ENCODE results near the gene PDE7B. TPM values are rescaled to one million over a fixed set of nuclear protein-coding genes. Genes with fewer than 3 reads are reported as not detected.

The PDE7B gene
- polyA plus RNA-seq, 1 of the 3 experiments (the other 2 are of a cell fraction), result 1.9 TPM

DNA sequence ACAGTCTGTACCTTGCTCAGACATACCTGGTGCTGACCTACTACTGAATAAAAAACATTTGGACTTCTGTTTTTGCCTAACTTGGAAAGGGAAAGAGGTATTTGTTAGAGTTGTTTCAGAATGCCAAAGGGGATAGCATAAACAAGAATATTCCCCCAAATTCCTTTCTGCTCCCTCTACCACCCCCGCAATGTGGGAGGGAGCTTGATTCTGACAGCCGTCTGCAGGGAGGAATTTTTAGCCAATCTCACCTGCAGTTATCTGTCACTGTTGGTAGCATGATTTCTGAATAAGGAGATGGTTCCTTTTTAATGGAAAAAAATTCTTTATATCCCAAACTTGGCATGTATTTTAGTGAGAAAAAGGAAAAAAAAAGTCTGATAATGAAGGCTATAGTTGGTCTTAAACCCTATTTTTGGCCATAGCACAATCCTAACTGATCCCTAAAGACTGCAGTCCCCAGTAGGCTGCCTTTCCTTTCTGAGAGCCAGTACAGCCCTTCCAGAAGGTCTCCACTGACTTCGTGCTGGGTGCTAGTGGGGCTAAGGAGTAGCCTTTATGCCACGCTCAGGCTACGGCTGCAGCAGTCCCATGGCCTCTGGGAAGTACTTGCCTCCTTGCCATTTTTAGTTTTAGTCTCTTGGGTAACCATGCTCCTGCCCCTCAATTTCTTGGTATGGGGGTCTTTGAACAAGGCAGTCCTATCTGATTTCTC lies 13.6 kb upstream of the PDE7B start:
- H3K4me3 ChIP-seq (ENCODE audit: low read depth in 2 of 2, low read length in 1 of 2), result no peak overlapping the region
- H3K9me3 ChIP-seq, result no peaks in the 10 kb centered on the region
- no peak overlapping the region for H3K9ac ChIP-seq
- H3K27ac ChIP-seq (ENCODE audit: low read depth in 2 of 2, low read length in 1 of 2), result no peak overlapping the region
- 97% methylated on average over 2 of the region's 5 CpGs for WGBS (ENCODE audit: low lambda C conversion rate)
- H3K36me3 ChIP-seq (replicated peaks in 1 of 2; ENCODE audit: control insufficient read depth in 1 of 2, insufficient read depth in 2 of 2, low read length in 1 of 2), result no peaks in the 10 kb centered on the region
- no peaks in the 10 kb centered on the region for H3F3A ChIP-seq (replicated peaks; ENCODE audit: insufficient read depth)
- no peaks in the 10 kb centered on the region for H3K27me3 ChIP-seq (ENCODE audit: insufficient read depth)
- TF ChIP-seq TEAD4 (IDR thresholded peaks at IDR 0.05; ENCODE audit: borderline replicate concordance, insufficient read depth), result no peak
- no peak for TF ChIP-seq MXI1 (IDR thresholded peaks at IDR 0.05; ENCODE audit: low read depth, low read length)
- TF ChIP-seq, protein P1, sequence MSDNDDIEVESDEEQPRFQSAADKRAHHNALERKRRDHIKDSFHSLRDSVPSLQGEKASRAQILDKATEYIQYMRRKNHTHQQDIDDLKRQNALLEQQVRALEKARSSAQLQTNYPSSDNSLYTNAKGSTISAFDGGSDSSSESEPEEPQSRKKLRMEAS (IDR thresholded peaks at IDR 0.05; ENCODE audit: low read depth), result no peak
- TF ChIP-seq RXRA (IDR thresholded peaks at IDR 0.05; ENCODE audit: borderline replicate concordance, low read depth), result no peak
- TF ChIP-seq FOSL2 (IDR thresholded peaks at IDR 0.05; ENCODE audit: borderline replicate concordance, low read depth), result no peak
- TF ChIP-seq FOXJ3 (CRISPR knock-in tag; IDR thresholded peaks at IDR 0.05), result no peak
- no peak for TF ChIP-seq ELF1 (IDR thresholded peaks at IDR 0.05)
- TF ChIP-seq, protein P2, sequence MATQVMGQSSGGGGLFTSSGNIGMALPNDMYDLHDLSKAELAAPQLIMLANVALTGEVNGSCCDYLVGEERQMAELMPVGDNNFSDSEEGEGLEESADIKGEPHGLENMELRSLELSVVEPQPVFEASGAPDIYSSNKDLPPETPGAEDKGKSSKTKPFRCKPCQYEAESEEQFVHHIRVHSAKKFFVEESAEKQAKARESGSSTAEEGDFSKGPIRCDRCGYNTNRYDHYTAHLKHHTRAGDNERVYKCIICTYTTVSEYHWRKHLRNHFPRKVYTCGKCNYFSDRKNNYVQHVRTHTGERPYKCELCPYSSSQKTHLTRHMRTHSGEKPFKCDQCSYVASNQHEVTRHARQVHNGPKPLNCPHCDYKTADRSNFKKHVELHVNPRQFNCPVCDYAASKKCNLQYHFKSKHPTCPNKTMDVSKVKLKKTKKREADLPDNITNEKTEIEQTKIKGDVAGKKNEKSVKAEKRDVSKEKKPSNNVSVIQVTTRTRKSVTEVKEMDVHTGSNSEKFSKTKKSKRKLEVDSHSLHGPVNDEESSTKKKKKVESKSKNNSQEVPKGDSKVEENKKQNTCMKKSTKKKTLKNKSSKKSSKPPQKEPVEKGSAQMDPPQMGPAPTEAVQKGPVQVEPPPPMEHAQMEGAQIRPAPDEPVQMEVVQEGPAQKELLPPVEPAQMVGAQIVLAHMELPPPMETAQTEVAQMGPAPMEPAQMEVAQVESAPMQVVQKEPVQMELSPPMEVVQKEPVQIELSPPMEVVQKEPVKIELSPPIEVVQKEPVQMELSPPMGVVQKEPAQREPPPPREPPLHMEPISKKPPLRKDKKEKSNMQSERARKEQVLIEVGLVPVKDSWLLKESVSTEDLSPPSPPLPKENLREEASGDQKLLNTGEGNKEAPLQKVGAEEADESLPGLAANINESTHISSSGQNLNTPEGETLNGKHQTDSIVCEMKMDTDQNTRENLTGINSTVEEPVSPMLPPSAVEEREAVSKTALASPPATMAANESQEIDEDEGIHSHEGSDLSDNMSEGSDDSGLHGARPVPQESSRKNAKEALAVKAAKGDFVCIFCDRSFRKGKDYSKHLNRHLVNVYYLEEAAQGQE (IDR thresholded peaks at IDR 0.05; ENCODE audit: low read depth, low read length), result no peak
- no peak for TF ChIP-seq EP300 (IDR thresholded peaks at IDR 0.05; ENCODE audit: borderline replicate concordance in 1 of 2, low read depth in 1 of 2, low read length in 1 of 2)
- POLR2A ChIA-PET, result no interaction called here
- H2AFZ ChIP-seq (ENCODE audit: low read depth), result no peak overlapping the region
- DNase-seq, result no peak
- no peaks in the 10 kb centered on the region for H3K9me2 ChIP-seq
- no peaks in the 10 kb centered on the region for H4K20me1 ChIP-seq (ENCODE audit: insufficient read depth)
- H3K4me1 ChIP-seq (ENCODE audit: control insufficient read depth in 1 of 2, insufficient read depth in 2 of 2, low read depth in 1 of 2, low read length in 1 of 2), result no peaks in the 10 kb centered on the region
- H3K79me2 ChIP-seq (ENCODE audit: insufficient read depth), result no peaks in the 10 kb centered on the region
- H3K4me2 ChIP-seq, result no peak overlapping the region
- CTCF ChIA-PET, result no interaction called here

DNA sequence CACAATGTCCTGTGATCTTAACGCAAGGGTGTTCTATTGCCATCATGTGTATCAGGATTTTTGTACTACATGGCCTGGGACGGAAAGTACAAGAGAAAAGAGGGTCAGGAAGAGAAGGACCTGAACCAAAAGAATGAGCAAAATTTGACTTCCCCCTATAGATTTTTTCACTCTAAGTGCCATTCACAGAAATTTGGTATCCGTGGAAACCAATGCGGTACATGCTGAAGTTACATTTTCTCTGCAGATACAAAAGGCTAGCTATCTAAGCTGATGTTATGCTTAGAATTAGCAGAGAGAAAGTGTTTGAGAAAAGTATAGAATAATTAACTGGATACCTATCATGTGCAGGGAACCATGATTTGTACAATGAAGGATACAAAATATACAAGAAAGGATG lies 12.4 kb upstream of the PDE7B start:
- Histone ChIP-seq H3K4me1 (ENCODE audit: control insufficient read depth in 1 of 2, insufficient read depth in 2 of 2, low read depth in 1 of 2, low read length in 1 of 2) (no peaks in the 10 kb centered on the region), H3K36me3 (replicated peaks in 1 of 2; ENCODE audit: control insufficient read depth in 1 of 2, insufficient read depth in 2 of 2, low read length in 1 of 2) (no peaks in the 10 kb centered on the region), H3K79me2 (ENCODE audit: insufficient read depth) (no peaks in the 10 kb centered on the region), H4K20me1 (ENCODE audit: insufficient read depth) (no peaks in the 10 kb centered on the region), H3K27ac (ENCODE audit: low read depth in 2 of 2, low read length in 1 of 2) (no peak overlapping the region), H3K4me2 (no peak overlapping the region), H3K4me3 (ENCODE audit: low read depth in 2 of 2, low read length in 1 of 2) (no peak overlapping the region), H2AFZ (ENCODE audit: low read depth) (no peak overlapping the region), H3K9me2 (no peaks in the 10 kb centered on the region), H3K9ac (no peak overlapping the region), H3F3A (replicated peaks; ENCODE audit: insufficient read depth) (no peaks in the 10 kb centered on the region), H3K27me3 (ENCODE audit: insufficient read depth) (no peaks in the 10 kb centered on the region), H3K9me3 (no peaks in the 10 kb centered on the region)
- DNase-seq, result no peak
- ChIA-PET CTCF (interaction anchor here (0.9 to 1.2 kb wide), 2 partner anchors 12 to 25 kb away, joined by 3 to 4 read pairs; no protein-coding TSS in a partner anchor), POLR2A (no interaction called here)
- 92% methylated on average over 4 of the region's 4 CpGs for WGBS (ENCODE audit: low lambda C conversion rate)
- TF ChIP-seq, protein P3, sequence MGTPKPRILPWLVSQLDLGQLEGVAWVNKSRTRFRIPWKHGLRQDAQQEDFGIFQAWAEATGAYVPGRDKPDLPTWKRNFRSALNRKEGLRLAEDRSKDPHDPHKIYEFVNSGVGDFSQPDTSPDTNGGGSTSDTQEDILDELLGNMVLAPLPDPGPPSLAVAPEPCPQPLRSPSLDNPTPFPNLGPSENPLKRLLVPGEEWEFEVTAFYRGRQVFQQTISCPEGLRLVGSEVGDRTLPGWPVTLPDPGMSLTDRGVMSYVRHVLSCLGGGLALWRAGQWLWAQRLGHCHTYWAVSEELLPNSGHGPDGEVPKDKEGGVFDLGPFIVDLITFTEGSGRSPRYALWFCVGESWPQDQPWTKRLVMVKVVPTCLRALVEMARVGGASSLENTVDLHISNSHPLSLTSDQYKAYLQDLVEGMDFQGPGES (IDR thresholded peaks at IDR 0.05; ENCODE audit: low read depth, low read length), result no peak
- TF ChIP-seq ELF1 (IDR thresholded peaks at IDR 0.05) (no peak), FOSL2 (IDR thresholded peaks at IDR 0.05; ENCODE audit: borderline replicate concordance, low read depth) (no peak), CHD2 (IDR thresholded peaks at IDR 0.05; ENCODE audit: low read length, partially characterized antibody) (no peak), EP300 (IDR thresholded peaks at IDR 0.05; ENCODE audit: borderline replicate concordance in 1 of 2, low read depth in 1 of 2, low read length in 1 of 2) (no peak), POLR2AphosphoS5 (IDR thresholded peaks at IDR 0.05; ENCODE audit: low read depth, low read length) (no peak), SMC3 (IDR thresholded peaks at IDR 0.05; ENCODE audit: low read depth, low read length) (no peak), RFX5 (IDR thresholded peaks at IDR 0.05; ENCODE audit: low read length) (no peak), FOXM1 (IDR thresholded peaks at IDR 0.05; ENCODE audit: low read depth) (no peak), JUND (IDR thresholded peaks at IDR 0.05) (no peak), RAD21 (IDR thresholded peaks at IDR 0.05; ENCODE audit: low read length) (no peak), MXI1 (IDR thresholded peaks at IDR 0.05; ENCODE audit: low read depth, low read length) (no peak), EZH2phosphoT487 (IDR thresholded peaks at IDR 0.05; ENCODE audit: borderline replicate concordance, low read depth) (no peak)
- TF ChIP-seq, protein P4, sequence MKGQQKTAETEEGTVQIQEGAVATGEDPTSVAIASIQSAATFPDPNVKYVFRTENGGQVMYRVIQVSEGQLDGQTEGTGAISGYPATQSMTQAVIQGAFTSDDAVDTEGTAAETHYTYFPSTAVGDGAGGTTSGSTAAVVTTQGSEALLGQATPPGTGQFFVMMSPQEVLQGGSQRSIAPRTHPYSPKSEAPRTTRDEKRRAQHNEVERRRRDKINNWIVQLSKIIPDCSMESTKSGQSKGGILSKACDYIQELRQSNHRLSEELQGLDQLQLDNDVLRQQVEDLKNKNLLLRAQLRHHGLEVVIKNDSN (IDR thresholded peaks at IDR 0.05; ENCODE audit: borderline replicate concordance, low read depth), result no peak
- TF ChIP-seq, protein P5, sequence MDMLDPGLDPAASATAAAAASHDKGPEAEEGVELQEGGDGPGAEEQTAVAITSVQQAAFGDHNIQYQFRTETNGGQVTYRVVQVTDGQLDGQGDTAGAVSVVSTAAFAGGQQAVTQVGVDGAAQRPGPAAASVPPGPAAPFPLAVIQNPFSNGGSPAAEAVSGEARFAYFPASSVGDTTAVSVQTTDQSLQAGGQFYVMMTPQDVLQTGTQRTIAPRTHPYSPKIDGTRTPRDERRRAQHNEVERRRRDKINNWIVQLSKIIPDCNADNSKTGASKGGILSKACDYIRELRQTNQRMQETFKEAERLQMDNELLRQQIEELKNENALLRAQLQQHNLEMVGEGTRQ (IDR thresholded peaks at IDR 0.05; ENCODE audit: borderline replicate concordance, low read depth, low read length), result no peak

All from SK-N-SH (cell line).